DOHH2 (cell line): ENCODE measurements around the gene RGS8.

ENCODE experiments used
- H3F3A ChIP-seq: fragments of 200-600 bp; sonication (generic), shearing (Covaris generic); 2 replicates; pipeline ENCODE4 v1.6.0; 2016; ENCODE audit warnings: antibody characterized with exemption, mild to moderate bottlenecking; ENCODE audit not compliant: control insufficient read depth, insufficient read depth
- H3K27ac ChIP-seq: fragments of 200-600 bp; sonication (generic); 2 replicates; pipeline ENCODE4 v1.5.1; 2014; ENCODE audit warnings: low read depth, mild to moderate bottlenecking, low read length, moderate library complexity
- H3K27me3 ChIP-seq: fragments of 200-600 bp; sonication (generic); 2 replicates; pipeline ENCODE4 v1.6.1; 2014; ENCODE audit warnings: mild to moderate bottlenecking, low read length, mixed read lengths; ENCODE audit not compliant: control insufficient read depth
- H3K36me3 ChIP-seq: fragments of 200-600 bp; sonication (generic); 2 replicates; pipeline ENCODE4 v1.6.1; 2014; ENCODE audit warnings: mild to moderate bottlenecking, low read length, moderate library complexity, mixed read lengths; ENCODE audit not compliant: control insufficient read depth
- H3K4me1 ChIP-seq: fragments of 200-600 bp; sonication (generic); 2 replicates; pipeline ENCODE4 v1.6.1; 2014; ENCODE audit warnings: mild to moderate bottlenecking, low read length, mixed read lengths; ENCODE audit not compliant: control insufficient read depth
- H3K4me2 ChIP-seq: fragments of 200-600 bp; sonication (generic); 2 replicates; pipeline ENCODE4 v1.6.0; 2014; ENCODE audit warnings: mild to moderate bottlenecking, low read length, moderate library complexity
- H3K4me3 ChIP-seq: fragments of 200-600 bp; sonication (generic); 2 replicates; pipeline ENCODE4 v1.5.1; 2014; ENCODE audit warnings: mild to moderate bottlenecking, low read length, mixed read lengths
- H3K79me2 ChIP-seq: fragments of 200-600 bp; sonication (generic); 2 replicates; pipeline ENCODE4 v1.6.1; 2014; ENCODE audit warnings: mild to moderate bottlenecking, low read length, mixed read lengths; ENCODE audit not compliant: control insufficient read depth
- H3K9me2 ChIP-seq: fragments of 200-600 bp; sonication (generic); replicated peaks from 2 replicates; pipeline ENCODE4 v1.6.1; 2014; ENCODE audit warnings: mild to moderate bottlenecking, low read length, mixed read lengths; ENCODE audit not compliant: control insufficient read depth
- H3K9me3 ChIP-seq: fragments of 200-600 bp; sonication (generic); 2 replicates; pipeline ENCODE4 v1.6.1; 2014; ENCODE audit warnings: antibody characterized with exemption, low read length, mixed read lengths; ENCODE audit not compliant: control insufficient read depth, insufficient read depth
- H4K20me1 ChIP-seq: fragments of 200-600 bp; sonication (generic); 2 replicates; pipeline ENCODE4 v1.6.0; 2014; ENCODE audit warnings: low read depth, mild to moderate bottlenecking, antibody characterized with exemption, low read length, moderate library complexity; ENCODE audit not compliant: control insufficient read depth, insufficient read depth
- EZH2phosphoT487 ChIP-seq: fragments of 200-600 bp; sonication (generic); IDR thresholded peaks from 2 replicates; pipeline ENCODE4 v1.6.1; 2017; ENCODE audit warnings: borderline replicate concordance, mild to moderate bottlenecking, antibody characterized with exemption, low read length, moderate library complexity, mixed read lengths
- TF ChIP-seq, protein P1 (sequence below): fragments of 200-600 bp; sonication (generic); IDR thresholded peaks from one replicate; pipeline ENCODE4 v1.5.1; 2014; ENCODE audit warnings: antibody characterized with exemption, mild to moderate bottlenecking, low read depth, low read length; ENCODE audit not compliant: poor library complexity, severe bottlenecking

Gene RGS8

DNA sequence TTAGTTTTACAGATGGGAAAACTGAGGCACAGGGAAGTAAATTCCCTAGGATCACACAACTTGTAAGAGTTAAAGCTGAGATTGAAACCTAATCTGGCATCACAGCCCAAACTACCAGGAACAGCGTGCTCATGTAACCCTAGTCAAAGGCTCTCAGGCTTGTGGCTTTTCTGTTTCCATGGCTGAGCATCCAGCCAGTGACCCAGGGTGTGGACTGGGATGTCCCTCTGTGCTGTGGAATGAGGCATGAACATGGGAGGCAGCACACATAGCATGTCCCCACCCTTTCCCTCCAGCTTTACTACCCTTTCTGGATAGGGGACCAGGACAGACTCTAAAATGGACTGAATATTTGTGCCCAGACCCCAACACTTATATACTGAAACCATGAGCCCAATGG, 45.1 kb downstream of the RGS8 start:
- Histone ChIP-seq H4K20me1 (no peaks in the 10 kb centered on the region), H3K9me2 (no peaks in the 10 kb centered on the region), H3K4me1 (peaks cover 27% of the 10 kb centered on the region), H3K4me2 (no peak overlapping the region), H3K27ac (no peak overlapping the region), H3F3A (no peaks in the 10 kb centered on the region), H3K4me3 (no peak overlapping the region), H3K79me2 (no peaks in the 10 kb centered on the region), H3K9me3 (no peaks in the 10 kb centered on the region), H3K27me3 (no peaks in the 10 kb centered on the region), H3K36me3 (no peaks in the 10 kb centered on the region)
- no peak for TF ChIP-seq EZH2phosphoT487
- TF ChIP-seq, protein P1, sequence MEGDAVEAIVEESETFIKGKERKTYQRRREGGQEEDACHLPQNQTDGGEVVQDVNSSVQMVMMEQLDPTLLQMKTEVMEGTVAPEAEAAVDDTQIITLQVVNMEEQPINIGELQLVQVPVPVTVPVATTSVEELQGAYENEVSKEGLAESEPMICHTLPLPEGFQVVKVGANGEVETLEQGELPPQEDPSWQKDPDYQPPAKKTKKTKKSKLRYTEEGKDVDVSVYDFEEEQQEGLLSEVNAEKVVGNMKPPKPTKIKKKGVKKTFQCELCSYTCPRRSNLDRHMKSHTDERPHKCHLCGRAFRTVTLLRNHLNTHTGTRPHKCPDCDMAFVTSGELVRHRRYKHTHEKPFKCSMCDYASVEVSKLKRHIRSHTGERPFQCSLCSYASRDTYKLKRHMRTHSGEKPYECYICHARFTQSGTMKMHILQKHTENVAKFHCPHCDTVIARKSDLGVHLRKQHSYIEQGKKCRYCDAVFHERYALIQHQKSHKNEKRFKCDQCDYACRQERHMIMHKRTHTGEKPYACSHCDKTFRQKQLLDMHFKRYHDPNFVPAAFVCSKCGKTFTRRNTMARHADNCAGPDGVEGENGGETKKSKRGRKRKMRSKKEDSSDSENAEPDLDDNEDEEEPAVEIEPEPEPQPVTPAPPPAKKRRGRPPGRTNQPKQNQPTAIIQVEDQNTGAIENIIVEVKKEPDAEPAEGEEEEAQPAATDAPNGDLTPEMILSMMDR: no peak

DNA sequence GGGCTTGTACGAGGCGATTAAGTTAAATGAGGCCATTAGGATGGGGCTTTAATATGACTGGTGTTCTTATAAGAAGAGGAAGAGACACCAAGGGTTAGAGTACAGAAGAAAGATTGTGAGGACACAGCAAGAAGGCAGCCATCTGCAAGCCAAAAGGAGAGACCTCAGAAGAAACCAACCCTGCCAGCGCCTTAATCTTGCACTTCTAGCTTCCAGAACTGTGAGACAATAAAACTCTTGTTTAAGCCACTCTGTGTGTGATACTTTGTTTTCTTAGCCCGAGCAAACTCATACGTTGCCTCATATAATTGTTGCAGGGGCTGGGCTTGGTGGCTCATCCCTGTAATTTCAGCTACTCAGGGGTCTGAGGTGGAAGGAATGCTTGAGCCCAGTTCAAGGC, 46.6 kb downstream of the RGS8 start:
- no peaks in the 10 kb centered on the region for H3F3A ChIP-seq
- H3K27ac ChIP-seq: no peak overlapping the region
- H3K9me3 ChIP-seq: no peaks in the 10 kb centered on the region
- H3K4me1 ChIP-seq: peaks cover 33% of the 10 kb centered on the region
- no peak overlapping the region for H3K4me3 ChIP-seq
- no peaks in the 10 kb centered on the region for H3K27me3 ChIP-seq
- no peak for TF ChIP-seq EZH2phosphoT487
- TF ChIP-seq, protein P1: no peak
- H4K20me1 ChIP-seq: no peaks in the 10 kb centered on the region
- no peaks in the 10 kb centered on the region for H3K9me2 ChIP-seq
- H3K36me3 ChIP-seq: no peaks in the 10 kb centered on the region
- H3K4me2 ChIP-seq: no peak overlapping the region
- no peaks in the 10 kb centered on the region for H3K79me2 ChIP-seq

DNA sequence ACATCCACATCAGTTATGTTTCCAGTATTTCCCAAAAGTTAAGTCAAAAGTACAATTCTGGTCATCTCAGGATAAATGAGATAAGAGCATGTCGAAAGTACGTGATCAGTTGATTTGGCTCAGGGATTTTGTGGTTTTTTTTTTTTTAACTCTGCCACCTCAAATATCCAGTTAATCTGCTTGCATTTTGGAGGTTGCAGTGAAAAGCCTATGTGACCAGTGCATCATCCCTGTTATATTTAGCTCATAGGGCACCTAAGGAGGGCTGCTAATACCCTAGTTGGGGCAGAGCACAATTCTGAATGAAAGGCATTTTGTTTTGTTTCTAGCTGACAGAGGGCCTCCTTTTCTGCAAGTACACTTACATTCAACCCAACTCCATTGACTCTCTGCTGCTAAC, 48.5 kb downstream of the RGS8 start:
- Histone ChIP-seq H3K27me3 (no peaks in the 10 kb centered on the region), H3K27ac (no peak overlapping the region), H3K36me3 (no peaks in the 10 kb centered on the region), H3K9me2 (no peaks in the 10 kb centered on the region), H3K4me2 (no peak overlapping the region), H4K20me1 (no peaks in the 10 kb centered on the region), H3K4me1 (peaks cover 52% of the 10 kb centered on the region), H3F3A (peaks cover 5% of the 10 kb centered on the region; the same call in 1 of the 2 replicates), H3K4me3 (no peak overlapping the region), H3K9me3 (no peaks in the 10 kb centered on the region), H3K79me2 (no peaks in the 10 kb centered on the region)
- TF ChIP-seq EZH2phosphoT487: no peak
- TF ChIP-seq, protein P1: no peak
